OCI-LY7 (cell line): ENCODE data around the gene RTP5. TPM values are rescaled to one million over a fixed set of nuclear protein-coding genes. Genes with fewer than 3 reads are reported as not detected.

Experiments
- BruUV-seq: library from RNA; stranded (reverse); fragments of 400-500 nt; replicated peaks from 2 replicates; lab custom pipeline; 2021; lab: Mats Ljungman, UMichigan
- CTCF ChIA-PET: fragments of 300-600 bp; sonication (Branson Sonifier 250); formaldehyde crosslinking; loops from one replicate; lab custom pipeline; 2022; ENCODE audit warnings: antibody characterized with exemption; ENCODE audit not compliant: unreplicated experiment; lab: Charles Lee
- POLR2A ChIA-PET: fragments of 300-600 bp; sonication (Branson Sonifier 250); formaldehyde crosslinking; loops from one replicate; lab custom pipeline; 2022; ENCODE audit warnings: antibody characterized with exemption; lab: Charles Lee
- DNase-seq: peaks from one replicate; pipeline ENCODE4 v3.0.0-alpha.2; 2015; ENCODE audit warnings: low spot score
- H2AFZ ChIP-seq: fragments of 200-600 bp; sonication (generic), shearing (Covaris generic); 2 replicates; pipeline ENCODE4 v1.6.1; 2014; ENCODE audit warnings: mild to moderate bottlenecking, antibody characterized with exemption, low read length, moderate library complexity
- H3K27ac ChIP-seq: fragments of 200-600 bp; sonication (generic); 2 replicates; pipeline ENCODE4 v1.5.1; 2014; ENCODE audit warnings: mixed run types, low read depth, mild to moderate bottlenecking, moderate library complexity, low read length, inconsistent platforms; ENCODE audit not compliant: poor library complexity, severe bottlenecking
- H3K36me3 ChIP-seq: fragments of 200-600 bp; sonication (generic); 2 replicates; pipeline ENCODE4 v1.6.1; 2014; ENCODE audit warnings: mild to moderate bottlenecking, antibody characterized with exemption, low read length, moderate library complexity, mixed read lengths; ENCODE audit not compliant: insufficient read depth
- H3K4me1 ChIP-seq: fragments of 200-600 bp; sonication (generic); 2 replicates; pipeline ENCODE4 v1.5.1; 2014; ENCODE audit warnings: mild to moderate bottlenecking, low read length; ENCODE audit not compliant: insufficient read depth, poor library complexity, severe bottlenecking
- H3K4me2 ChIP-seq: fragments of 200-600 bp; sonication (generic); 2 replicates; pipeline ENCODE4 v1.6.1; 2014; ENCODE audit warnings: mild to moderate bottlenecking, low read length
- H3K4me3 ChIP-seq: fragments of 200-600 bp; sonication (generic); 2 replicates; pipeline ENCODE4 v1.5.1; 2014; ENCODE audit warnings: mild to moderate bottlenecking, low read depth, low read length; ENCODE audit not compliant: poor library complexity, severe bottlenecking
- H3K79me2 ChIP-seq: fragments of 200-600 bp; sonication (generic); 2 replicates; pipeline ENCODE4 v1.6.1; 2016; ENCODE audit warnings: low read depth, mild to moderate bottlenecking, low read length, moderate library complexity, mixed read lengths; ENCODE audit not compliant: insufficient read depth
- H3K9me2 ChIP-seq: fragments of 200-600 bp; sonication (generic); 2 replicates; pipeline ENCODE4 v1.6.1; 2016; ENCODE audit warnings: mild to moderate bottlenecking, low read length, mixed read lengths; ENCODE audit not compliant: insufficient read depth
- H3K9me3 ChIP-seq: fragments of 200-600 bp; sonication (generic); 2 replicates; pipeline ENCODE4 v1.6.1; 2014; ENCODE audit warnings: mild to moderate bottlenecking, mixed run types, low read length, mixed read lengths
- H4K20me1 ChIP-seq: fragments of 200-600 bp; sonication (generic); 2 replicates; pipeline ENCODE4 v1.6.1; 2014; ENCODE audit warnings: mild to moderate bottlenecking, antibody characterized with exemption, low read length, moderate library complexity, mixed read lengths; ENCODE audit not compliant: insufficient read depth
- CTCF ChIP-seq: fragments of 200-600 bp; sonication (generic); conservative IDR thresholded peaks from 2 replicates; pipeline ENCODE4 v1.5.1; 2014; ENCODE audit warnings: mild to moderate bottlenecking, antibody characterized with exemption, low read length, moderate library complexity, mixed read lengths
- EZH2phosphoT487 ChIP-seq: fragments of 200-600 bp; sonication (generic); IDR thresholded peaks from 2 replicates; pipeline ENCODE4 v1.6.1; 2018; ENCODE audit warnings: low read depth, borderline replicate concordance, mild to moderate bottlenecking, mixed run types, antibody characterized with exemption, low read length, moderate library complexity, mixed read lengths
- intact Hi-C: fragments of 100-400 bp; cut with micrococcal nuclease; formaldehyde crosslinking; loops from one replicate; pipeline ENCODE4 v1.10.0; 2022; ENCODE audit not compliant: unreplicated experiment
- total RNA-seq, 2 experiments: library from RNA; depleted of rRNA in 1 of 2; stranded (reverse); fragments of >200 nt in 1 of 2; shearing (Covaris generic) in 1 of 2; gene quantifications; 2 replicates each; pipeline ENCODE4 v1.2.3, GENCODE V29; 2014 to 2022

RTP5 gene
- total RNA-seq, 2 experiments from 2014 or later, result not detected

GRCh38 chr2:241834527-241835210 is 34.9 kb upstream of the RTP5 start:
- CTCF ChIA-PET, result no interaction called here

GRCh38 chr2:241835611-241836010 is 33.9 kb upstream of the RTP5 start:
- Histone ChIP-seq H2AFZ (no peak overlapping the region), H3K79me2 (no peaks in the 10 kb centered on the region), H3K9me3 (no peaks in the 10 kb centered on the region), H3K4me1 (no peaks in the 10 kb centered on the region), H3K9me2 (no peaks in the 10 kb centered on the region), H3K4me2 (no peak overlapping the region), H3K27ac (no peak overlapping the region), H3K36me3 (no peaks in the 10 kb centered on the region), H4K20me1 (no peaks in the 10 kb centered on the region), H3K4me3 (no peak overlapping the region)
- ChIA-PET POLR2A (no interaction called here), CTCF (no interaction called here)
- intact Hi-C loops, result no loop called here
- no peak for DNase-seq
- TF ChIP-seq CTCF (no peak), EZH2phosphoT487 (no peak)
- BruUV-seq, result no TSS peak

More at GRCh38 chr2:241834527-241835210, 34.9 kb upstream of the RTP5 start:
- POLR2A ChIA-PET, result no interaction called here
- Histone ChIP-seq H3K79me2 (no peaks in the 10 kb centered on the region), H3K4me1 (no peaks in the 10 kb centered on the region), H3K27ac (no peak overlapping the region), H3K4me2 (no peak overlapping the region), H2AFZ (no peak overlapping the region), H4K20me1 (no peaks in the 10 kb centered on the region), H3K9me3 (no peaks in the 10 kb centered on the region), H3K4me3 (no peak overlapping the region), H3K9me2 (no peaks in the 10 kb centered on the region), H3K36me3 (no peaks in the 10 kb centered on the region)
- intact Hi-C loops, result no loop called here
- DNase-seq, result no peak
- no TSS peak for BruUV-seq
- TF ChIP-seq CTCF, result no peak
- no peak for TF ChIP-seq EZH2phosphoT487

- CTCF ChIA-PET, result no interaction called here
Observed at GRCh38 chr2:241836292-241836691, 33.2 kb upstream of the RTP5 start.

More at GRCh38 chr2:241836292-241836691, 33.2 kb upstream of the RTP5 start:
- H3K4me3 ChIP-seq, result no peak overlapping the region
- H3K9me3 ChIP-seq, result no peaks in the 10 kb centered on the region
- H3K4me1 ChIP-seq, result no peaks in the 10 kb centered on the region
- H3K27ac ChIP-seq, result no peak overlapping the region
- POLR2A ChIA-PET, result no interaction called here
- no peaks in the 10 kb centered on the region for H3K36me3 ChIP-seq
- no peaks in the 10 kb centered on the region for H3K9me2 ChIP-seq
- H3K4me2 ChIP-seq, result no peak overlapping the region
- H3K79me2 ChIP-seq, result no peaks in the 10 kb centered on the region
- no peak overlapping the region for H2AFZ ChIP-seq
- intact Hi-C loops, result no loop called here
- no peak for DNase-seq
- TF ChIP-seq EZH2phosphoT487, result no peak
- TF ChIP-seq CTCF, result peak; percentile 30; the same call in 1 of the 2 replicates
- no TSS peak for BruUV-seq
- H4K20me1 ChIP-seq, result no peaks in the 10 kb centered on the region
